GM18951 (cell line): ENCODE measurements around the gene SOD2.
"Not testable (repeated sequence)": the region's sequence is repeated elsewhere in the genome, so short reads cannot be mapped to it uniquely, and the experiment has no call there.

Experiments
- POLR2A ChIP-seq: IDR thresholded peaks from 4 replicates; pipeline ENCODE4 v1.6.1; 2011; ENCODE audit warnings: mild to moderate bottlenecking; ENCODE audit not compliant: insufficient read length, insufficient read depth; ENCODE audit errors: extremely low read depth
- in situ Hi-C: fragments of 300-500 bp; cut with MboI; formaldehyde crosslinking; loops from one replicate; pipeline ENCODE4 v1.12.0; 2022; ENCODE audit warnings: low sequenced_read_pairs, mixed read lengths, inconsistent platforms; ENCODE audit not compliant: unreplicated experiment

Gene SOD2

GRCh38 chr6:159682810-159683209, 10.2 kb downstream of the SOD2 start:
- TF ChIP-seq POLR2A = no peak
- in situ Hi-C loops = no loop called here

GRCh38 chr6:159682295-159682694, 10.7 kb downstream of the SOD2 start:
- TF ChIP-seq POLR2A = no peak
- in situ Hi-C loops = no loop called here

- in situ Hi-C loops = no loop called here
- TF ChIP-seq POLR2A = no peak
Measured at GRCh38 chr6:159681191-159681880, 11.7 kb downstream of the SOD2 start.

- in situ Hi-C loops = no loop called here
- TF ChIP-seq POLR2A = no peak
Measured at GRCh38 chr6:159680104-159680503, 12.9 kb downstream of the SOD2 start.

GRCh38 chr6:159679091-159680077, 13.7 kb downstream of the SOD2 start:
- no peak for TF ChIP-seq POLR2A
- in situ Hi-C loops = no loop called here

GRCh38 chr6:159678574-159678973, 14.5 kb downstream of the SOD2 start:
- in situ Hi-C loops = no loop called here
- TF ChIP-seq POLR2A = no peak

GRCh38 chr6:159677506-159678165, 15.4 kb downstream of the SOD2 start:
- in situ Hi-C loops = no loop called here

GRCh38 chr6:159676890-159677505, 16.0 kb downstream of the SOD2 start:
- in situ Hi-C loops = no loop called here

More at GRCh38 chr6:159677506-159678165, 15.4 kb downstream of the SOD2 start:
- no peak for TF ChIP-seq POLR2A

GRCh38 chr6:159676236-159676635, 16.8 kb downstream of the SOD2 start:
- in situ Hi-C loops = not testable (repeated sequence)

More at GRCh38 chr6:159676890-159677505, 16.0 kb downstream of the SOD2 start:
- no peak for TF ChIP-seq POLR2A

GRCh38 chr6:159665868-159666635, 27.0 kb downstream of the SOD2 start:
- in situ Hi-C loops = no loop called here
- no peak for TF ChIP-seq POLR2A

- in situ Hi-C loops = not testable (repeated sequence)
Measured at GRCh38 chr6:159663368-159663889, 29.6 kb downstream of the SOD2 start.

- in situ Hi-C loops = not testable (repeated sequence)
Measured at GRCh38 chr6:159661977-159662376, 31.1 kb downstream of the SOD2 start.
